Measurements from ENCODE around the gene CERS6.
A peak's percentile ranks its signal among the peaks of the same experiment; 100 is the strongest.
"Not testable (repeated sequence)": the region's sequence is repeated elsewhere in the genome, so short reads cannot be mapped to it uniquely, and the experiment has no call there.

Gene CERS6

DNA sequence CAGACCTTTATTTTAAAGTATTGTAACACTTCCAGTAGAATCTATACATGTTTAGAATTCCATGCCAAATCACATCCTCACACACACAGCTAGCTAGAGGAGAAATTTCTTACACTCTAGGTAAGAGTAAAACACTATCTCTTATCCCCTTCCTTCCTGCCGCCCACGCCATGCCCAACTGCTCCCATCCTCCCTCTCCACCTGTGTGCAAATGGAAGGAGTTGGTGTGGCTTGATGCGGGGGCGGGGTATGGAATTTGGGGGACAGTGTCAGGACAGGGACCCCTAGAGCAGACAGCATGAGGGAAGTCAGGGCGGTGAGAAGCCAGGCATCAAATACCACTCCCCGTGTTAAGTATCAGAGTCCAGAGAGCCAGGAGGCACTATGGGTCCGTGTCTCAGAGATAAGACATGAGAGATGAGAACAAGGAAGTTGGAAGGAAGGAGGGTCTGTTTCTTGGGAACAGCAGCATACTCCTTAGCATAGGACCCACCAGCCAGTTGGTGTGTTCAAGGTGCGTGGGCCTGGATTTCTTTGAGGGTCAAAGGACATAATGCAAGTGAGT, 297.8 kb downstream of the CERS6 start:
- TF ChIP-seq, protein P1, sequence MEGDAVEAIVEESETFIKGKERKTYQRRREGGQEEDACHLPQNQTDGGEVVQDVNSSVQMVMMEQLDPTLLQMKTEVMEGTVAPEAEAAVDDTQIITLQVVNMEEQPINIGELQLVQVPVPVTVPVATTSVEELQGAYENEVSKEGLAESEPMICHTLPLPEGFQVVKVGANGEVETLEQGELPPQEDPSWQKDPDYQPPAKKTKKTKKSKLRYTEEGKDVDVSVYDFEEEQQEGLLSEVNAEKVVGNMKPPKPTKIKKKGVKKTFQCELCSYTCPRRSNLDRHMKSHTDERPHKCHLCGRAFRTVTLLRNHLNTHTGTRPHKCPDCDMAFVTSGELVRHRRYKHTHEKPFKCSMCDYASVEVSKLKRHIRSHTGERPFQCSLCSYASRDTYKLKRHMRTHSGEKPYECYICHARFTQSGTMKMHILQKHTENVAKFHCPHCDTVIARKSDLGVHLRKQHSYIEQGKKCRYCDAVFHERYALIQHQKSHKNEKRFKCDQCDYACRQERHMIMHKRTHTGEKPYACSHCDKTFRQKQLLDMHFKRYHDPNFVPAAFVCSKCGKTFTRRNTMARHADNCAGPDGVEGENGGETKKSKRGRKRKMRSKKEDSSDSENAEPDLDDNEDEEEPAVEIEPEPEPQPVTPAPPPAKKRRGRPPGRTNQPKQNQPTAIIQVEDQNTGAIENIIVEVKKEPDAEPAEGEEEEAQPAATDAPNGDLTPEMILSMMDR (IDR thresholded peaks at IDR 0.05; ENCODE audit: low read length, missing control alignments), result no peak
- no peak overlapping the region for H3K4me3 ChIP-seq (replicated peaks; ENCODE audit: low read depth, low read length)
- no peak for DNase-seq (ENCODE audit: low read depth)

- no peak for DNase-seq (ENCODE audit: low read depth)
- no peak overlapping the region for H3K4me3 ChIP-seq (replicated peaks; ENCODE audit: low read depth, low read length)
- TF ChIP-seq, protein P1 (IDR thresholded peaks at IDR 0.05; ENCODE audit: low read length, missing control alignments), result no peak
These were observed 301.2 kb downstream of the CERS6 start for GRCh38 chr2:168757223-168757622.

DNA sequence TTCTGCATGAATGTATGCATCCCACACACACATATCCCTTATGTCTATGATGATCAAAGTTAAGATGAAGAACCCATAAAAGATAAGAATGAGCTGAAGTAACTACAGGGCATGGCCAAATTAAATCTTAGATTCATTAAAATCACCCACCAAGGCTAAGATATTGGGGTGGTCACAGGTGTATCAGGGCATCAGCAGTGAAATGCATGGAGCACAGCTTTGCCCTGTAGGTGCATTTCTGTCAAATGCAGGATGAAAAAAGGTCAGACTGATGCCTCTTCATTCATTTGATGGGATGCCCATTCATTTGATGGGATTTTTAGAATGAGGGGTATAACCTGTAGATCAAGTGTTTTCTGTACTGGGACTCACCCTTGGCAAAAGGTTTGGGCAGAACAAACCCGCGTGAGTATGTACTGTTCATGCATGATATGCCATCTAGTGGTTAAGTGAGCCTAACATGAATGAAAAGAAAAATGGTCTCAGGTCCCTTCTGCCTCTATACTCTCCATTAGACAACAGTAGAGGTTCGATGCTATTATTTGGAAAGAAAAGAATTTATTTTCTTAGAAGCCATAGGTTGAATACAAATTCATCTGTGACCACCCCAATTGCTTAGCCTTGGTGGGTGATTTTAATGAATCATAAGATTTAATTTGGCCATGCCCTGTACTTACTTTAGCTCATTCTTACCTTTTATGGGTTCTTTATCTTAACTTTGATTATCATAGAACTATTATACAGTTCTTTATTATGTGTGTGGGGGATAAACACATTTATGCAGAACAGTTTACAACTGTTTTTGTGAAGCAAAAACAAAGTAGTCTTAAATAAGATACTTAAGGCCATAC, 303.1 kb downstream of the CERS6 start:
- TF ChIP-seq, protein P1 (IDR thresholded peaks at IDR 0.05; ENCODE audit: low read length, missing control alignments), result peak; percentile 73
- DNase-seq (ENCODE audit: low read depth), result peak; percentile 75
- H3K4me3 ChIP-seq (replicated peaks; ENCODE audit: low read depth, low read length), result no peak overlapping the region

GRCh38 chr2:168765401-168765800, 309.3 kb downstream of the CERS6 start:
- no peak for DNase-seq (ENCODE audit: low read depth)
- no peak overlapping the region for H3K4me3 ChIP-seq (replicated peaks; ENCODE audit: low read depth, low read length)
- TF ChIP-seq, protein P1 (IDR thresholded peaks at IDR 0.05; ENCODE audit: low read length, missing control alignments), result no peak

DNA sequence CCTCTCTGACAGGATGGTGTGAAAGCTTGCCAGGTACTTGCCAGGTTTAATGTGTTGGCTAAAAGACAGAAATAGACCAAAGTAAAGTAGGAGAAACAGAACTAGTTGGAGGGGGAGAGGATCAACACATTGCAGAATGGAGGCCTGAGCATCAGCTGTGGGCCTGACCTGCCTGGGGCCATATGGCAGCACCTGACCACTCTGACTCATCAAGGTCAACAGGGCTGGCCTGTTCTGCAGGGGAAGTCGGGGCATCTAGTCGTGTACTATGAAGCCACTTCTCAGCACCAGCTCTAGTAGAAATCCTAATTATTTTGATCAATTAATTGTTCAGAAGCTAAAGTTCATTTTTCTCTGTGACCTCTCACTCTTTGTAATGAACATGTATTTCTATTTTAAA, 310.5 kb downstream of the CERS6 start:
- TF ChIP-seq, protein P1 (IDR thresholded peaks at IDR 0.05; ENCODE audit: low read length, missing control alignments), result no peak
- no peak overlapping the region for H3K4me3 ChIP-seq (replicated peaks; ENCODE audit: low read depth, low read length)
- no peak for DNase-seq (ENCODE audit: low read depth)

DNA sequence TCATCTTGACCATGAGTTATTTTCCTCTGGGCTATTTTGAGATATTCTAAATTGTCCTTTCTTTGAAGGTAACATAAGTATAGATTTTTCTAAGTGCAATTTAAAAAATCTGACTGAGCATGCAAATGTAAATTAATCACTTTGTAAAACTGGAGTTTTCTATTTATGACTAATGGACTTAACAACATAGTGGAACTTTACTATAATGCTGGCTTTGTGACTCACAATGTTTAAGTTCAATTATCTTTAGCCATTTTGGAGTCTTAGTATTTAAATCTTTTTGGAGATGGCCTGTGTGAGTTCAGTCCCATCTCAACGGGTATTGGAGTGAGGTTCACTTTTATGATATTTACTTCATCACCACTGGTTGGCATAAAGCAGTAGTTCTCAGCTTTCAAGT, 311.2 kb downstream of the CERS6 start:
- TF ChIP-seq, protein P1 (IDR thresholded peaks at IDR 0.05; ENCODE audit: low read length, missing control alignments), result no peak
- no peak for DNase-seq (ENCODE audit: low read depth)
- H3K4me3 ChIP-seq (replicated peaks; ENCODE audit: low read depth, low read length), result no peak overlapping the region

GRCh38 chr2:168768357-168768756, 312.3 kb downstream of the CERS6 start:
- not testable (repeated sequence) for DNase-seq (ENCODE audit: low read depth); H3K4me3 ChIP-seq (replicated peaks; ENCODE audit: low read depth, low read length)
